Ureter (tissue), 1 donor: ENCODE measurements around the gene SENP8. TPM values are rescaled to one million over a fixed set of nuclear protein-coding genes. Genes with fewer than 3 reads are reported as not detected.

ENCODE experiments used
- DNase-seq: peaks from one replicate; pipeline ENCODE4 v3.0.0-alpha.2; 2020; ENCODE audit warnings: low spot score
- total RNA-seq: library from RNA; stranded (reverse); gene quantifications from one replicate; pipeline ENCODE4 v1.2.4, GENCODE V29; 2023
- donor health status: DM: yes; HTN: yes; CAD: no.

Gene SENP8
- total RNA-seq, 1 donor from 2014 or later, result 5.3 TPM

- DNase-seq, result no peak
Observed at GRCh38 chr15:72113347-72114031, 4.7 kb upstream of the SENP8 start.

GRCh38 chr15:72116731-72117485 lies 1.3 kb upstream of the SENP8 start:
- no peak for DNase-seq

- DNase-seq, result peak; percentile 75
Observed at GRCh38 chr15:72117486-72118016, 652 bp upstream of the SENP8 start.

- no peak for DNase-seq
Observed at GRCh38 chr15:72124218-72124617, 6.0 kb downstream of the SENP8 start.

- no peak for DNase-seq
Observed at GRCh38 chr15:72127724-72128322, 9.6 kb downstream of the SENP8 start.

- DNase-seq, result no peak
Observed at GRCh38 chr15:72128359-72128758, 10.2 kb downstream of the SENP8 start.

GRCh38 chr15:72130272-72130671 lies 12.1 kb downstream of the SENP8 start:
- no peak for DNase-seq

- DNase-seq, result no peak
Observed at GRCh38 chr15:72131922-72132321, 13.7 kb downstream of the SENP8 start.

GRCh38 chr15:72133211-72133610 lies 15.0 kb downstream of the SENP8 start:
- DNase-seq, result no peak

- no peak for DNase-seq
Observed at GRCh38 chr15:72135719-72136118, 17.5 kb downstream of the SENP8 start.

GRCh38 chr15:72136170-72137051 lies 18.2 kb downstream of the SENP8 start:
- no peak for DNase-seq

- no peak for DNase-seq
Observed at GRCh38 chr15:72139667-72140066, 21.5 kb downstream of the SENP8 start.

- no peak for DNase-seq
Observed at GRCh38 chr15:72140088-72140487, 21.9 kb downstream of the SENP8 start.

GRCh38 chr15:72141171-72142084 lies 23.2 kb downstream of the SENP8 start:
- no peak for DNase-seq

- DNase-seq, result no peak
Observed at GRCh38 chr15:72146221-72146620, 28.0 kb downstream of the SENP8 start.

GRCh38 chr15:72146934-72147333 lies 28.7 kb downstream of the SENP8 start:
- no peak for DNase-seq

GRCh38 chr15:72147418-72147817 lies 29.2 kb downstream of the SENP8 start:
- no peak for DNase-seq

- DNase-seq, result no peak
Observed at GRCh38 chr15:72153269-72154000, 35.2 kb downstream of the SENP8 start.

- no peak for DNase-seq
Observed at GRCh38 chr15:72154316-72154715, 36.1 kb downstream of the SENP8 start.
